Panc1 (cell line): ENCODE results near the gene USP48. TPM values are rescaled to one million over a fixed set of nuclear protein-coding genes. Genes with fewer than 3 reads are reported as not detected.

Source experiments
- ATAC-seq: fragments of 200-7000 bp; cut with Tn5 transposase; 2 replicates; pipeline ENCODE4 v1.9.1; 2020; ENCODE audit warnings: mild to moderate bottlenecking, moderate library complexity
- BruUV-seq: library from RNA; stranded (reverse); fragments of 400-500 nt; replicated peaks from 2 replicates; lab custom pipeline; 2021; lab: Mats Ljungman, UMichigan
- CTCF ChIA-PET: fragments of 300-600 bp; sonication (Branson Sonifier 250); formaldehyde crosslinking; loops from one replicate; lab custom pipeline; 2022; ENCODE audit warnings: antibody characterized with exemption; lab: Charles Lee
- POLR2A ChIA-PET: fragments of 300-600 bp; sonication (Branson Sonifier 250); formaldehyde crosslinking; loops from one replicate; lab custom pipeline; 2022; ENCODE audit warnings: antibody characterized with exemption; lab: Charles Lee
- DNase-seq: peaks from one replicate; pipeline ENCODE4 v3.0.0-alpha.2; 2010; ENCODE audit warnings: low read depth, low spot score
- H3K27ac ChIP-seq: 2 replicates; pipeline ENCODE4 v1.5.1; 2011; ENCODE audit warnings: mild to moderate bottlenecking, low read length, inconsistent platforms
- H3K27me3 ChIP-seq: fragments of 200-500 bp; sonication (Bioruptor generic); 2 replicates; pipeline ENCODE4 v1.6.0; 2014; ENCODE audit warnings: low read length, inconsistent platforms; ENCODE audit not compliant: control insufficient read depth, insufficient read depth
- H3K36me3 ChIP-seq: fragments of 200-500 bp; sonication (Bioruptor generic); 2 replicates; pipeline ENCODE4 v1.5.1; 2014; ENCODE audit warnings: inconsistent platforms, mild to moderate bottlenecking, low read length, moderate library complexity; ENCODE audit not compliant: control insufficient read depth, insufficient read depth
- H3K4me1 ChIP-seq: 2 replicates; pipeline ENCODE4 v1.5.1; 2011; ENCODE audit warnings: inconsistent platforms, mild to moderate bottlenecking, low read length, moderate library complexity; ENCODE audit not compliant: control insufficient read depth, insufficient read depth
- H3K4me3 ChIP-seq, 2 experiments: 2 replicates each; pipeline ENCODE4 v1.5.1; 2011 to 2012; ENCODE audit warnings: low read depth in 2 of 2, low read length in 2 of 2, mild to moderate bottlenecking in 2 of 2, inconsistent platforms in 1 of 2, moderate library complexity in 1 of 2
- H3K9me3 ChIP-seq: fragments of 200-500 bp; sonication (Bioruptor generic); 2 replicates; pipeline ENCODE4 v1.5.1; 2014; ENCODE audit warnings: low read depth, mild to moderate bottlenecking, inconsistent platforms, low read length, moderate library complexity; ENCODE audit not compliant: control insufficient read depth, insufficient read depth
- CTCF ChIP-seq: fragments of 450-650 bp; IDR thresholded peaks from 2 replicates; pipeline ENCODE4 v1.5.1; 2017; ENCODE audit warnings: mild to moderate bottlenecking
- POLR2AphosphoS5 ChIP-seq: IDR thresholded peaks from 2 replicates; pipeline ENCODE4 v1.6.1; 2012; ENCODE audit warnings: mild to moderate bottlenecking, low read depth, low read length, moderate library complexity
- REST ChIP-seq, 2 experiments: IDR thresholded peaks; 2 replicates each; pipeline ENCODE4 v1.6.1; 2011 to 2012; ENCODE audit warnings: low read depth in 2 of 2, control low read depth in 1 of 2, low read length in 1 of 2, mild to moderate bottlenecking in 1 of 2, moderate library complexity in 1 of 2; ENCODE audit not compliant: insufficient read depth in 1 of 2
- SIN3A ChIP-seq: IDR thresholded peaks from 2 replicates; pipeline ENCODE4 v1.6.1; 2012; ENCODE audit warnings: low read depth, mild to moderate bottlenecking, low read length, moderate library complexity, borderline replicate concordance; ENCODE audit not compliant: insufficient read depth
- TCF7L2 ChIP-seq: IDR thresholded peaks from 2 replicates; pipeline ENCODE4 v1.6.1; 2011; ENCODE audit warnings: mild to moderate bottlenecking, low read depth, low read length, inconsistent platforms
- in situ Hi-C: cut with HindIII; loops from 2 replicates; pipeline ENCODE4 v1.10.0; 2016; ENCODE audit warnings: low sequenced_read_pairs, low pct_unique_long_range_greater_than_20kb
- intact Hi-C: fragments of 100-400 bp; cut with micrococcal nuclease; formaldehyde crosslinking; loops from one replicate; pipeline ENCODE4 v1.10.0; 2022; ENCODE audit not compliant: unreplicated experiment
- total RNA-seq: library from RNA; stranded (reverse); gene quantifications from one replicate; pipeline ENCODE4 v1.2.1, GENCODE V29; 2021; ENCODE audit not compliant: unreplicated experiment

Gene USP48
- total RNA-seq, 1 experiment from 2014 or later = 71.6 TPM

- ChIA-PET POLR2A (interaction anchor here (0.7 kb wide), 1 partner anchor 130 kb away, joined by 18 read pairs; no protein-coding TSS in a partner anchor), CTCF (no interaction called here)
- Histone ChIP-seq H3K27ac (no peak overlapping the region), H3K9me3 (no peaks in the 10 kb centered on the region), H3K4me3 (no peak overlapping the region), H3K36me3 (no peaks in the 10 kb centered on the region), H3K27me3 (peaks cover 2% of the 10 kb centered on the region; the same call in 1 of the 2 replicates), H3K4me1 (0 out of 2 replicates have a peak, but pooled peaks cover 4% of the 10 kb centered on the region)
- ATAC-seq = peak; percentile 33; the same call in 1 of the 2 replicates
- TF ChIP-seq REST (IDR thresholded peaks at IDR 0.05; ENCODE audit: insufficient read depth in 1 of 2, low read depth in 2 of 2, low read length in 1 of 2) = no peak
- no peak for TF ChIP-seq SIN3A
- no peak for TF ChIP-seq POLR2AphosphoS5
- TF ChIP-seq TCF7L2 = no peak
- TF ChIP-seq CTCF = no peak
- in situ Hi-C loops (no loop called here), intact Hi-C loops (loop anchor here (10.0 kb wide), 2 partner anchors 61 to 121 kb away; no protein-coding TSS in a partner anchor)
- DNase-seq = no peak
- BruUV-seq = no TSS peak
Observed at GRCh38 chr1:21655748-21656147, 127.2 kb downstream of the USP48 start.

- intact Hi-C loops = loop anchor here (10.0 kb wide), 2 partner anchors 60 to 120 kb away; no protein-coding TSS in a partner anchor
- CTCF ChIA-PET = interaction anchor here (0.6 kb wide), 1 partner anchor 349 kb away, joined by 4 read pairs; no protein-coding TSS in a partner anchor
- no TSS peak for BruUV-seq
- H3K36me3 ChIP-seq = no peaks in the 10 kb centered on the region
- H3K9me3 ChIP-seq = no peaks in the 10 kb centered on the region
- ATAC-seq (no peak), DNase-seq (no peak)
- POLR2A ChIA-PET = no interaction called here
- peaks cover 2% of the 10 kb centered on the region; the same call in 1 of the 2 replicates for H3K27me3 ChIP-seq
- no peak overlapping the region for H3K27ac ChIP-seq
- no peak for TF ChIP-seq CTCF
- no peak for TF ChIP-seq SIN3A
- TF ChIP-seq POLR2AphosphoS5 = no peak
- no peak for TF ChIP-seq TCF7L2
- no peak for TF ChIP-seq REST (IDR thresholded peaks at IDR 0.05; ENCODE audit: insufficient read depth in 1 of 2, low read depth in 2 of 2, low read length in 1 of 2)
- no peak overlapping the region for H3K4me3 ChIP-seq
- in situ Hi-C loops = no loop called here
- peaks cover 4% of the 10 kb centered on the region; the same call in 1 of the 2 replicates for H3K4me1 ChIP-seq
Observed at GRCh38 chr1:21655259-21655658, 127.7 kb downstream of the USP48 start.
